ENCODE data around the gene NTNG2.

Gene NTNG2

DNA sequence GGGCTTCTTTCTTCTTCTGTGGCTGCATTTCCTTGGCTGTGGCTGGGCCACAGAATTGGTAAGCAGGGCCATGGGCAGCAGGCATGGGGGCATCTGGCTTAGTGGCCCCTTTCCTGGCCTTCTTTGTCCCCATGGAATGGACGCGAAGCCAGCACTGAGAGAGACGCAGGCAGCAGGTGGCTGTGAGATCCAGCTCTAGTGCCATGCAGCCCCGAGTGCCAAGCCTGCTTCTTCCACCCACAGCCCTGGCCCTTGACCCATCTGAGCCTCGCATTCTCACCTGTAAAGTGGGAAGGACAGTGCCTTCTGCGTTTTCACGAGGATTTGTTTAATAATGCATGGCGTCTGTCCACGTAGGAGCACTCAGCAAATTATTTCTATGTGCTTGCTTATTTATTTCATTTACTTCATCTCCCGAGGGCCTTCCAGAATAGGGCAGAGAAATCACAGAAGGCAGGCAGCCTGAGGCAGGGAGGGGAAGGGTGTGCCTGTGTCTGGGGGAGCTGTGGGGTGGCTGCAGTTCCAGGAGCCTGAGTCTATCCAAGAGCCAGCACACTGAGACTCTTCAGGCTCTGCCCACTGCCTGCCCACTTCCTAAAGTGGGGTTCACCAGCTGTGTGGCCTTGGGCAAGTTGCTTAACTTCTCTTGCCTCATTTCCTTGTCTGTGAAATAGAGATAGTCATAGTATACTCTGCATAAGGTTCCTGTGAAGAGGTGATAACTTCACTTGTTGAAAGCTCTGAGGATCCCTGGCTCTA is 55.2 kb downstream of the NTNG2 start:
- no peak overlapping the region for H3K4me3 ChIP-seq (ENCODE audit: control insufficient read depth, low read depth, low read length)
- TF ChIP-seq, protein P1, sequence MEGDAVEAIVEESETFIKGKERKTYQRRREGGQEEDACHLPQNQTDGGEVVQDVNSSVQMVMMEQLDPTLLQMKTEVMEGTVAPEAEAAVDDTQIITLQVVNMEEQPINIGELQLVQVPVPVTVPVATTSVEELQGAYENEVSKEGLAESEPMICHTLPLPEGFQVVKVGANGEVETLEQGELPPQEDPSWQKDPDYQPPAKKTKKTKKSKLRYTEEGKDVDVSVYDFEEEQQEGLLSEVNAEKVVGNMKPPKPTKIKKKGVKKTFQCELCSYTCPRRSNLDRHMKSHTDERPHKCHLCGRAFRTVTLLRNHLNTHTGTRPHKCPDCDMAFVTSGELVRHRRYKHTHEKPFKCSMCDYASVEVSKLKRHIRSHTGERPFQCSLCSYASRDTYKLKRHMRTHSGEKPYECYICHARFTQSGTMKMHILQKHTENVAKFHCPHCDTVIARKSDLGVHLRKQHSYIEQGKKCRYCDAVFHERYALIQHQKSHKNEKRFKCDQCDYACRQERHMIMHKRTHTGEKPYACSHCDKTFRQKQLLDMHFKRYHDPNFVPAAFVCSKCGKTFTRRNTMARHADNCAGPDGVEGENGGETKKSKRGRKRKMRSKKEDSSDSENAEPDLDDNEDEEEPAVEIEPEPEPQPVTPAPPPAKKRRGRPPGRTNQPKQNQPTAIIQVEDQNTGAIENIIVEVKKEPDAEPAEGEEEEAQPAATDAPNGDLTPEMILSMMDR (conservative IDR thresholded peaks at IDR 0.05; ENCODE audit: control insufficient read depth, insufficient read depth, low read depth, low read length) = no peak
- DNase-seq (ENCODE audit: low read depth) = no peak

GRCh38 chr9:132218208-132218607 is 56.4 kb downstream of the NTNG2 start:
- no peak for DNase-seq (ENCODE audit: low read depth)
- H3K4me3 ChIP-seq (ENCODE audit: control insufficient read depth, low read depth, low read length) = no peak overlapping the region
- TF ChIP-seq, protein P1 (conservative IDR thresholded peaks at IDR 0.05; ENCODE audit: control insufficient read depth, insufficient read depth, low read depth, low read length) = no peak

- H3K4me3 ChIP-seq (ENCODE audit: control insufficient read depth, low read depth, low read length) = no peak overlapping the region
- DNase-seq (ENCODE audit: low read depth) = no peak
- TF ChIP-seq, protein P1 (conservative IDR thresholded peaks at IDR 0.05; ENCODE audit: control insufficient read depth, insufficient read depth, low read depth, low read length) = no peak
These were observed 60.1 kb downstream of the NTNG2 start for GRCh38 chr9:132221941-132222340.

- no peak overlapping the region for H3K4me3 ChIP-seq (ENCODE audit: control insufficient read depth, low read depth, low read length)
- TF ChIP-seq, protein P1 (conservative IDR thresholded peaks at IDR 0.05; ENCODE audit: control insufficient read depth, insufficient read depth, low read depth, low read length) = no peak
- no peak for DNase-seq (ENCODE audit: low read depth)
These were observed 62.8 kb downstream of the NTNG2 start for GRCh38 chr9:132224645-132225044.

DNA sequence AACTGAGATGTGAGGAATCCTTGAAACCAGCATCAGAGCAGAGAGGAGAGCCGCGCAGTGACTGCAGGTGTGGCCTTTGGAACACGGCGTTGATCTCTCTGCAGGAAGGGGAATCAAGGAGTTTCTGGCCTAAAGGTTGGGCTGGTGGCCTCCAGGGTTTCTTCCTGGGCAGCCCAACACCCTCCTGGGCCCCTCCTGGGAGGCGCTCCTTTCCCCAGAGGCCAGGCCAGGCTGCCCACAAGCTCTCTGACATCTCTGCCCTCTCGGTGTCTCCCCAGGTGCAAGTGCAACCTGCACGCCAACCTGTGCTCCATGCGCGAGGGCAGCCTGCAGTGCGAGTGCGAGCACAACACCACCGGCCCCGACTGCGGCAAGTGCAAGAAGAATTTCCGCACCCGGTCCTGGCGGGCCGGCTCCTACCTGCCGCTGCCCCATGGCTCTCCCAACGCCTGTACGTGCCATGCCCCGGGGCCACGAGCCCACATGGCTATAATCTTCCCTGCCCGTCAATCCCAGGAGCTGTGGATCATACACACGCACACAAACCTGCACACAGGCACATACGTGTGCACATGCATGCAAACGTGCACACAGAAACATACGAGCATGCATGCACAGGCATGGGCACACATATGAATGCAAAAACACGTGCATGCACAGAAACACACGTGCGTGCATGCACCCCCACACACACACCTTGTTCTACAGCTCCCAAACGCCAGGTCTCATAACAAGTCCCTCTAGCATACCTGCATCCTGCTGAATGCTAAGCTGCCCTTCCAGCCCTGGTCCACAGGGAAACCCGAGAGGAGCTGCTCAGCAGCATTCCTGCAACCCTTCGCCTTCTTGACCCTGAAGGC is 64.9 kb downstream of the NTNG2 start:
- TF ChIP-seq, protein P1 (conservative IDR thresholded peaks at IDR 0.05; ENCODE audit: control insufficient read depth, insufficient read depth, low read depth, low read length) = no peak
- no peak overlapping the region for H3K4me3 ChIP-seq (ENCODE audit: control insufficient read depth, low read depth, low read length)
- no peak for DNase-seq (ENCODE audit: low read depth)

DNA sequence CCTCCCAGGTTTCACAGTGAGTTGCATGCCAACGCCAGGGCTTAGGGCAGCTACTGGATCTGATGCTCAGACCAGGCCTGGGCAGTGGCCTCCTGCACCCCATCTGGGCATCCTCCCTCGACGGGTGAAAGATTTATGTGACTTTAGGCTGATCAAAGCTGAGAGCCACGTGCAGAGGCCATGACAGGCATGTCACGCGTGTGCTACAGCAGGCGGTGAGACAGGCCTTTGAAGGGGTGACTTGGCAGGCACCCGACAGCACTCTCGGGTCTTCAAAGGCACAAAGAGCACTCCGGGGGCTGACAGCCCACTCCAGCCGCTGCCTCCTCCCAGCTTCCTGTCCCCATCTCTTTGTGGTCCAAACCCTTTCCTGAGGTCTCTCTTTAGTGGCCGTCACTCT is 66.2 kb downstream of the NTNG2 start:
- TF ChIP-seq, protein P1 (conservative IDR thresholded peaks at IDR 0.05; ENCODE audit: control insufficient read depth, insufficient read depth, low read depth, low read length) = no peak
- DNase-seq (ENCODE audit: low read depth) = no peak
- no peak overlapping the region for H3K4me3 ChIP-seq (ENCODE audit: control insufficient read depth, low read depth, low read length)
